Measurements from ENCODE around the gene RAET1G. TPM values are rescaled to one million over a fixed set of nuclear protein-coding genes. Genes with fewer than 3 reads are reported as not detected.
A peak's percentile ranks its signal among the peaks of the same experiment; 100 is the strongest.

Gene RAET1G
- total and polyA plus RNA-seq, 9 of the 15 experiments (the other 6 are each of a cell fraction or from before 2014, with no cell fraction given), result 0.11 TPM; not detected in 8

- TF ChIP-seq HINFP (tag; conservative IDR thresholded peaks at IDR 0.05; ENCODE audit: low read depth) (no peak), TSC22D4 (tag; IDR thresholded peaks at IDR 0.05) (peak; percentile 65; the same call in 1 of the 2 replicates), EP400 (IDR thresholded peaks at IDR 0.05) (no peak; the same call in 1 of the 2 replicates), DLX4 (CRISPR knock-in tag; IDR thresholded peaks at IDR 0.05) (no peak), THAP7 (CRISPR knock-in tag; IDR thresholded peaks at IDR 0.05) (no peak), RBM17 (IDR thresholded peaks at IDR 0.05; ENCODE audit: borderline replicate concordance, low read depth, low read length) (no peak), TEAD4 (IDR thresholded peaks at IDR 0.05; ENCODE audit: low read length) (peak; percentile 48), TEAD4 (CRISPR knock-in tag; IDR thresholded peaks at IDR 0.05; ENCODE audit: borderline replicate concordance) (no peak), ATF3 (IDR thresholded peaks at IDR 0.05) (peak; percentile 95), ATF3 (CRISPR knock-in tag; conservative IDR thresholded peaks at IDR 0.05) (peak; percentile 89), NKRF (IDR thresholded peaks at IDR 0.05; ENCODE audit: borderline replicate concordance) (no peak), PRDM10 (IDR thresholded peaks at IDR 0.05; ENCODE audit: partially characterized antibody) (no peak), ETS2 (tag; IDR thresholded peaks at IDR 0.05; ENCODE audit: borderline replicate concordance, poor library complexity, severe bottlenecking) (no peak), CBFA2T3 (IDR thresholded peaks at IDR 0.05) (no peak), RFX7 (CRISPR knock-in tag; IDR thresholded peaks at IDR 0.05) (no peak), ZNF175 (CRISPR knock-in tag; IDR thresholded peaks at IDR 0.05; ENCODE audit: low read depth) (no peak), TCF7 (IDR thresholded peaks at IDR 0.05; ENCODE audit: borderline replicate concordance) (no peak)
These were observed 11.6 kb upstream of the RAET1G start (continued) for GRCh38 chr6:149934249-149935156.
